Mammary epithelial cell (primary cell): ENCODE measurements around the gene FNDC5.

Experiments used
- CTCF ChIP-seq, 2 donors: IDR thresholded peaks in 1 of 2; conservative IDR thresholded peaks in 1 of 2; 2 replicates each; pipeline ENCODE4 v1.5.1; 2011 to 2012; ENCODE audit warnings: inconsistent platforms in 2 of 2, low read length in 2 of 2, mild to moderate bottlenecking in 2 of 2, control low read depth in 1 of 2, low read depth in 1 of 2; ENCODE audit not compliant: insufficient read depth in 1 of 2; ENCODE audit errors: extremely low read depth in 1 of 2
- EZH2 ChIP-seq: IDR thresholded peaks from 2 replicates; pipeline ENCODE4 v1.6.1; 2012; ENCODE audit warnings: low read length, inconsistent platforms, borderline replicate concordance

DNA sequence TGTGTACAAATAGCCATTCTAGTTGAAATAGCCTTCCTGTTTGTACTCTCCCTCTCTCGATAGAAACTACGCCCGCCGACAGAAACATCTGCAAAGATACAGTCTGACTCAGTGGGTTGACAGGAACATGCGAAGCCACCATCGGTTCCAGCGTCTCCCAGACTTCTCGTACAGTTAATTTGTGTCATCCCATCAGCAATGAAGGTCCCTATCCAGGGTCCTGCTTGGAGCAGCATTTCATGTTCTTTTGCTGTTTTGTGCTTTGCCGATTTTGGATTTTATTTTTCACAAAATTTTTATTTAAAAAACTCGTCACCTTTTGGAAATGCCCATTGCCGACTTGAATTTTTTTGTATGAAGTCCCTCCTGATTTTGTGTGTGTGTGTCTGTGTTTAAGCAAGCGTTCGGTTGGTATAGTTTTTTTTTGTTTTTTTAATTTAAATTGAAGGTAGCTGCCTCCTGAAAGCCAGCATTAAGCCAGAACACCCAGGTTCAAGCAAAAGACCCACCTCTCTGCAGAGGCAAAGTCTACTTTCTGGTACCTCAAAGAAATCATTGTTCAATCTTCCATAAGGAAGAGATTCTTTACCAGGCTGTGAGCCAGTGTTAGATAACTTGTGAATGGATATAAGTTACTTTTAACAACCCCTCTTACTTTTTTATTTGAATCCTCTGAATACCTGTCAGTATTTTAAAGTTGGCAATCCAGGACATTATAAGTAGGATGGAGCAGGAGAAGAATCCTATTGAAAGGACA lies 14.7 kb downstream of the FNDC5 start:
- TF ChIP-seq CTCF (conservative IDR thresholded peaks at IDR 0.05 in 1 of 2, IDR thresholded peaks at IDR 0.05 in 1 of 2; ENCODE audit: extremely low read depth in 1 of 2, insufficient read depth in 1 of 2, low read depth in 1 of 2, low read length in 2 of 2) = no peak
- no peak for TF ChIP-seq EZH2
